ENCODE results near the gene ST8SIA6. TPM values are rescaled to one million over a fixed set of nuclear protein-coding genes. Genes with fewer than 3 reads are reported as not detected.

ST8SIA6 gene
- total and polyA plus RNA-seq, 7 experiments from 2014 or later, result 0.08 to 2.5 (median 0.56) TPM

DNA sequence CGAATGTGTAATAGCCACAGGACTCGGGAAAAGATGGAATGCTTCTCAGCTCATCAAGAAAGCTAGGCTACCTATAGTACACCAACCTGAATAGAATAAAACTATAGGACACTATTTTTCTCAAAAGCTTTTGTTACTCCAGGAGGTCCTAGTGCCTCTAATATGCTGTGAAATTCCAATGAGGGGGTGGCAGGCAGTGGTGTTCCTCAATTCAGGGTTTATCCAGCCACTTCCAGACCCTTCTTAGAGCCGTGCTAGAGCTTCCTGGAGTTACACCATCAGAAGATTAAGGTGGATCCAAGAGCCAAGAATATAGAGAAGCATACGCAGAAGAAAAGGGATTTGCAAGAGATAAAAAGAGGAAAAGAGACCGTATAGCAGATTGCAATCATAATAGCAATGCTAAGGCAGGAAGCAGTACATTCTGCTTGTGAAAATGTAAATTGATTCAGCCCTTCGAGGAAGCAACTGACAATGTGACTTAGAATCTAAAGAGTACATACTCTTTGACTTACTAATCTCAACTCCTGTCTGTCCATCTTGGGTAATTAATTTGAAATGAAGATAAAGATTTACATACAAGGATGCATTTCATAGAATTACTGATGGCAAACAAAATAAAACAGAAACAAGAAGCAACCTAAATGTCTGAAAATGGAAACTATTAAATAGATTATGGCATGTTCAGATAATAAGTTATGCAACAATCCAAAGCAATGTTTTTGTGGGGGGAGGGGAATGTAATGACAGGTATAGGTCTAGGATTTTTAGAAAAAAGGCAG is 2.1 kb downstream of the ST8SIA6 start:
- intact Hi-C loops (cut with micrococcal nuclease), result loop anchor here (1.0 to 10.0 kb wide), 4 partner anchors 22 to 625 kb away; partner anchors contain the start of gene STAM (in 1 of the 2)
- ATAC-seq (no peak), DNase-seq (peak in 1 of 9 donors; percentile 10)
- H3K4me3 ChIP-seq (ENCODE audit: low read length), result no peak overlapping the region
- H3K4me1 Mint-ChIP-seq, result peaks cover 5 to 23% (median 20%) of the 10 kb centered on the region in 7 donors
- no peak overlapping the region for H3K27ac ChIP-seq (ENCODE audit: low read depth, low read length)
- POLR2A ChIA-PET, result interaction anchor here (0.7 to 3.2 kb wide), 4 partner anchors 10 to 634 kb away, joined by 3 to 20 read pairs (median 4); no protein-coding TSS in a partner anchor
- peaks cover 0 to 67% (median 0%) of the 10 kb centered on the region in 5 donors for H3K27me3 Mint-ChIP-seq
- peak overlapping the region in 9 of 10 donors; percentile 7 to 92 (median 82) for H3K4me3 Mint-ChIP-seq
- H3K4me1 ChIP-seq (ENCODE audit: control insufficient read depth in 2 of 2, insufficient read depth in 2 of 2, low read length in 2 of 2), result peaks cover 4 to 10% of the 10 kb centered on the region in 2 donors
- H3K36me3 Mint-ChIP-seq, result peaks cover 5 to 26% (median 7%) of the 10 kb centered on the region in 5 donors
- H3K36me3 ChIP-seq (ENCODE audit: control insufficient read depth in 2 of 3, insufficient read depth in 3 of 3, low read length in 3 of 3), result no peaks in the 10 kb centered on the region
- H3K27ac Mint-ChIP-seq, result peak overlapping the region in 4 of 9 donors; percentile 21 to 81 (median 56)
- H3K9me3 Mint-ChIP-seq, result peaks cover 0 to 18% (median 10%) of the 10 kb centered on the region in 11 donors
- no peaks in the 10 kb centered on the region for H3K27me3 ChIP-seq (ENCODE audit: control insufficient read depth in 2 of 2, insufficient read depth in 2 of 2, low read length in 2 of 2)
- CTCF ChIA-PET, result interaction anchor here (0.9 kb wide), 1 partner anchor 23 kb away, joined by 3 read pairs; no protein-coding TSS in a partner anchor
- peaks cover 0 to 10% (median 0%) of the 10 kb centered on the region in 3 experiments for H3K9me3 ChIP-seq (ENCODE audit: control insufficient read depth in 2 of 3, low read length in 3 of 3)

DNA sequence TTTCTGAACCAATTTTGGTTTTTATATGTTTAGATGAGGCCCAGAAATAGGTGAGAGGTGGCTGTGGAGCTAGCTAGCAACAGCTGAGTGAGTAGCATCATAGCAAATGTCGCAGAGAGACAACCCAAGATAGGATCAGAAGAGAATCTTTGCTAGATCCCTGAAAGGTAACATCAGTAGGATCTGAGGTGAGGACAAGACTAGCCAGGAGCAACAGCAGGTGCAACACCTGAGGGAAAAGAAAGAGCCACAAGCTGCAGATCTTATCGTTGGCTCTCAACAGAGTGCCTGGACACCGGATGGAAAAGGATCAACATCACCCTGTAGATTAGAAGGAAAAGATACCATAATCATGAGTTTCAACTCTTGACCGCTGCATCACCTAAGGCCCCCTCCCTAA is 4.4 kb downstream of the ST8SIA6 start:
- CTCF ChIA-PET, result no interaction called here
- Histone ChIP-seq H3K27me3 (ENCODE audit: control insufficient read depth in 2 of 2, insufficient read depth in 2 of 2, low read length in 2 of 2) (no peaks in the 10 kb centered on the region), H3K36me3 (ENCODE audit: control insufficient read depth in 2 of 3, insufficient read depth in 3 of 3, low read length in 3 of 3) (no peaks in the 10 kb centered on the region), H3K9me3 (ENCODE audit: control insufficient read depth in 2 of 3, low read length in 3 of 3) (peaks cover 0 to 10% (median 0%) of the 10 kb centered on the region in 3 experiments), H3K4me1 (ENCODE audit: control insufficient read depth in 2 of 2, insufficient read depth in 2 of 2, low read length in 2 of 2) (peaks cover 6 to 9% of the 10 kb centered on the region in 2 donors), H3K4me3 (ENCODE audit: low read length) (no peak overlapping the region), H3K27ac (ENCODE audit: low read depth, low read length) (no peak overlapping the region)
- DNase-seq (no peak), ATAC-seq (no peak)
- Mint-ChIP-seq H3K27me3 (peaks cover 0 to 61% (median 7%) of the 10 kb centered on the region in 5 donors), H3K4me1 (peaks cover 8 to 22% (median 19%) of the 10 kb centered on the region in 7 donors), H3K27ac (peak overlapping the region in 1 of 9 donors; percentile 16), H3K9me3 (peaks cover 0 to 21% (median 10%) of the 10 kb centered on the region in 11 donors), H3K4me3 (peak overlapping the region in 1 of 10 donors; percentile 2), H3K36me3 (peaks cover 6 to 29% (median 8%) of the 10 kb centered on the region in 5 donors)
- POLR2A ChIA-PET, result interaction anchor here (1.4 kb wide), 1 partner anchor 15 kb away, joined by 4 read pairs; no protein-coding TSS in a partner anchor
- intact Hi-C loops (cut with micrococcal nuclease), result loop anchor here in 1 of 2 donors (5.0 to 10.0 kb wide), 2 partner anchors 195 to 623 kb away; partner anchors contain the start of gene STAM

DNA sequence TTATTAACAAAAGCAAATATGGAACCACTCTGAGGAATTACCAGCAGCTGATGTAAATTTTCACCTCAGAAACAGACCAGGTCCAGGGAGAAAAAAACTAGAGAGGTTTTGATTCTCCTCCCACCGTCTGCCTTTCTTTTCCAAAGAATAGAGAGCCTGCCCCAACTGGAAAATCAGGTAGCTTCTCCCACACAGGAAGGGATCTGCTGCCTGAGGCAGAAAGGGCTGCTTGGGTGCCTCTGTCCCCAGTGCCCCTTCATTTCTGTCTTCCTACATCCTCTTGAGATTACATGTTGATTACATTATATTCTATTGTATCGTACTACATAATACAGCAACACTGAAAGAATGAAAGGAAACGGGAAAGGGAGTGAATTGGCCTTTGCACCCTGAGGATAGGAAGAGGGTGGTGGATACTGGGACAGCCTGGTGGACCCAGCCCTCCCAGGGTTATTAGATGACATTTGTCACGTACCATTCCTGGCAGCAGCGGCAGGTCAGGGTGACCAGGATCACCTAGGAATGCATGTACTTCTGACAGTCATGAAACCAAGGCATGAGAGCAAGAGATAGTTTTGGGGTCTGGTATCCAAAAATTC is 8.9 kb downstream of the ST8SIA6 start:
- peaks cover 0 to 10% (median 0%) of the 10 kb centered on the region in 3 experiments for H3K9me3 ChIP-seq (ENCODE audit: control insufficient read depth in 2 of 3, low read length in 3 of 3)
- no peak overlapping the region for H3K4me3 ChIP-seq (ENCODE audit: low read length)
- H3K4me1 ChIP-seq (ENCODE audit: control insufficient read depth in 2 of 2, insufficient read depth in 2 of 2, low read length in 2 of 2), result peaks cover 9 to 14% of the 10 kb centered on the region in 2 donors
- no peaks in the 10 kb centered on the region for H3K36me3 ChIP-seq (ENCODE audit: control insufficient read depth in 2 of 3, insufficient read depth in 3 of 3, low read length in 3 of 3)
- Mint-ChIP-seq H3K9me3 (peaks cover 0 to 21% (median 10%) of the 10 kb centered on the region in 11 donors), H3K27ac (peak overlapping the region in 1 of 9 donors; percentile 5), H3K4me3 (no peak overlapping the region), H3K4me1 (peaks cover 9 to 14% (median 11%) of the 10 kb centered on the region in 7 donors), H3K36me3 (peaks cover 6 to 24% (median 8%) of the 10 kb centered on the region in 5 donors), H3K27me3 (peaks cover 5 to 36% (median 9%) of the 10 kb centered on the region in 5 donors)
- DNase-seq (no peak), ATAC-seq (no peak)
- intact Hi-C loops (cut with micrococcal nuclease), result no loop called here
- CTCF ChIA-PET, result no interaction called here
- H3K27me3 ChIP-seq (ENCODE audit: control insufficient read depth in 2 of 2, insufficient read depth in 2 of 2, low read length in 2 of 2), result no peaks in the 10 kb centered on the region
- H3K27ac ChIP-seq (ENCODE audit: low read depth, low read length), result no peak overlapping the region
- POLR2A ChIA-PET, result interaction anchor here (1.0 to 1.1 kb wide), 2 partner anchors 9 to 13 kb away, joined by 3 read pairs; partner anchors contain the start of gene ST8SIA6

DNA sequence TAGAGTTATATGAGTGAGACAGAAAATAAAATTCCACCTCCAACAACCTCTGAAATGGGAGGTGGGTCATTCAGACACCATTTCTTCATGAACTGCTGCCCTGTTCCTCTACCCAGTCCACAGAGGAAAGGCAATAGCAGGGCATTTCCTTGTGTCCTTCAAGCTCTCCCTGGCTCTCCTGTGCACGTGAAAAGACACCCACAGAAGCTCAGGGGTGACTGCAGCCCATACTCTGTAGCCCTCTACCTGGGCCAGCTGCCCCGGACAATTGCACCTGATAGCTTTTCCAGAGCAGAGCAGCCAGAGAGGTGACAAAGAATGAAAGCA is 10.0 kb downstream of the ST8SIA6 start:
- H3K4me3 ChIP-seq (ENCODE audit: low read length), result peak overlapping the region; percentile 10
- H3K4me3 Mint-ChIP-seq, result peak overlapping the region in 6 of 10 donors; percentile 26 to 58 (median 43)
- peaks cover 9 to 14% (median 11%) of the 10 kb centered on the region in 7 donors for H3K4me1 Mint-ChIP-seq
- peak overlapping the region in 2 of 9 donors; percentile 1 to 63 for H3K27ac Mint-ChIP-seq
- H3K4me1 ChIP-seq (ENCODE audit: control insufficient read depth in 2 of 2, insufficient read depth in 2 of 2, low read length in 2 of 2), result peaks cover 9 to 14% of the 10 kb centered on the region in 2 donors
- no peaks in the 10 kb centered on the region for H3K36me3 ChIP-seq (ENCODE audit: control insufficient read depth in 2 of 3, insufficient read depth in 3 of 3, low read length in 3 of 3)
- intact Hi-C loops (cut with micrococcal nuclease), result loop anchor here (1.0 to 5.0 kb wide), 3 partner anchors 9 to 63 kb away; no protein-coding TSS in a partner anchor
- peaks cover 0 to 7% (median 0%) of the 10 kb centered on the region in 3 experiments for H3K9me3 ChIP-seq (ENCODE audit: control insufficient read depth in 2 of 3, low read length in 3 of 3)
- CTCF ChIA-PET, result no interaction called here
- H3K27ac ChIP-seq (ENCODE audit: low read depth, low read length), result no peak overlapping the region
- H3K36me3 Mint-ChIP-seq, result peaks cover under 1 to 16% (median 6%) of the 10 kb centered on the region in 5 donors
- H3K27me3 Mint-ChIP-seq, result peaks cover 5 to 32% (median 9%) of the 10 kb centered on the region in 5 donors
- no peak for DNase-seq
- peaks cover 0 to 14% (median 8%) of the 10 kb centered on the region in 11 donors for H3K9me3 Mint-ChIP-seq
- H3K27me3 ChIP-seq (ENCODE audit: control insufficient read depth in 2 of 2, insufficient read depth in 2 of 2, low read length in 2 of 2), result no peaks in the 10 kb centered on the region
- no peak for ATAC-seq
- POLR2A ChIA-PET, result no interaction called here

DNA sequence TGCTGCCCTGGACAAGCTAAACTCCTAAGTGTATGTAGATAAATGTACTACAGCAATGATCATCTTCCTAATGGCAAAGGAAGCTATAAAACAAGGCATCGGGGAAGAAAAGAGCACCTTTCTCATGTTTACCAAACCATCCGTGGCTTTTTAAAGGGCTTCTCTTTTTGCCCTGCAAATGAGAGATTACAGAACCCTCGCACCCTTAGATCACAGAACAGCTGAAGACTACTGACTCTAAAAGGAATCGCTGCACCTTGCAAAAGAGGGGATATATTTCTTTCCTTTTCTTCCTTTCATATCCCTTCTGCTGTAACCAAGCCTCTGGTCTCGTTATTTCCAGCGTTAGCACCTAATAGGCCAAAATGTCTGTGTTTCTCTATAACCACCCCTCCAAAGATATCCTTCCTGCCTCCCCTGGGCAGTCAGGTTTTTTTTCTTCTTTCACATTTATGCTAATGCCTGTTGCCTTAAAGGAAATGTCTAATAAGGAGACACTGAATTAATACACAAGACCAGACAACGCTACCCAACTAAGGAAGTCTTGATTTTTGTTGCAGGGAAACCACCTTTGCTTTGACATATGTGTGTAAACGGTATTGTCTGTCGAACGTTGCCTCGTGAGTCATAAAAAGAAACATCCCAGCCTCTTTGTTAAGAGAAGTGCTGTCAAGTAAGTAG is 10.5 kb downstream of the ST8SIA6 start:
- peaks cover 9 to 14% (median 11%) of the 10 kb centered on the region in 7 donors for H3K4me1 Mint-ChIP-seq
- Histone ChIP-seq H3K27ac (ENCODE audit: low read depth, low read length) (no peak overlapping the region), H3K27me3 (ENCODE audit: control insufficient read depth in 2 of 2, insufficient read depth in 2 of 2, low read length in 2 of 2) (no peaks in the 10 kb centered on the region), H3K9me3 (ENCODE audit: control insufficient read depth in 2 of 3, low read length in 3 of 3) (peaks cover 0 to 5% (median 0%) of the 10 kb centered on the region in 3 experiments), H3K4me1 (ENCODE audit: control insufficient read depth in 2 of 2, insufficient read depth in 2 of 2, low read length in 2 of 2) (peaks cover 9 to 14% of the 10 kb centered on the region in 2 donors), H3K4me3 (ENCODE audit: low read length) (peak overlapping the region; percentile 16), H3K36me3 (ENCODE audit: control insufficient read depth in 2 of 3, insufficient read depth in 3 of 3, low read length in 3 of 3) (no peaks in the 10 kb centered on the region)
- peak; percentile 88 for ATAC-seq
- DNase-seq, result peak in 2 of 9 donors; percentile 14 to 27
- ChIA-PET POLR2A (interaction anchor here (2.1 kb wide), 1 partner anchor 8 kb away, joined by 5 read pairs; no protein-coding TSS in a partner anchor), CTCF (no interaction called here)
- H3K27ac Mint-ChIP-seq, result peak overlapping the region in 4 of 9 donors; percentile 1 to 63 (median 8)
- intact Hi-C loops (cut with micrococcal nuclease), result loop anchor here (1.0 to 5.0 kb wide), 4 partner anchors 9 to 63 kb away; no protein-coding TSS in a partner anchor
- peaks cover 0 to 13% (median 5%) of the 10 kb centered on the region in 5 donors for H3K36me3 Mint-ChIP-seq
- peaks cover 5 to 34% (median 9%) of the 10 kb centered on the region in 5 donors for H3K27me3 Mint-ChIP-seq
- H3K4me3 Mint-ChIP-seq, result peak overlapping the region in 6 of 10 donors; percentile 26 to 58 (median 43)
- peaks cover 0 to 12% (median 6%) of the 10 kb centered on the region in 11 donors for H3K9me3 Mint-ChIP-seq
